T-helper 2 cell (primary cell): ENCODE results near the gene RUNX2.
A peak's percentile ranks its signal among the peaks of the same experiment; 100 is the strongest.

ENCODE experiments used
- DNase-seq, 5 experiments: peaks; one replicate each; pipeline versions ENCODE4 v3.0.0 to v3.0.0-alpha.2; 2012 to 2022

Gene RUNX2

GRCh38 chr6:45522486-45522885, 194.4 kb downstream of the RUNX2 start:
- no peak for DNase-seq

GRCh38 chr6:45527210-45527609, 199.1 kb downstream of the RUNX2 start:
- DNase-seq: no peak

- no peak for DNase-seq
These were observed 204.0 kb downstream of the RUNX2 start for GRCh38 chr6:45531999-45532595.

GRCh38 chr6:45532721-45533210, 204.6 kb downstream of the RUNX2 start:
- DNase-seq: no peak

- no peak for DNase-seq
These were observed 205.3 kb downstream of the RUNX2 start for GRCh38 chr6:45533386-45533785.

- DNase-seq: no peak
These were observed 207.8 kb downstream of the RUNX2 start for GRCh38 chr6:45535933-45536332.

- DNase-seq: no peak
These were observed 209.4 kb downstream of the RUNX2 start for GRCh38 chr6:45537539-45537938.

- no peak for DNase-seq
These were observed 210.8 kb downstream of the RUNX2 start for GRCh38 chr6:45538641-45539547.

GRCh38 chr6:45540375-45540920, 212.3 kb downstream of the RUNX2 start:
- DNase-seq: no peak

GRCh38 chr6:45541934-45542333, 213.8 kb downstream of the RUNX2 start:
- no peak for DNase-seq

- DNase-seq: peak in 1 of 5 experiments; percentile 27
These were observed 215.4 kb downstream of the RUNX2 start for GRCh38 chr6:45543298-45544235.

GRCh38 chr6:45545416-45545815, 217.3 kb downstream of the RUNX2 start:
- DNase-seq: no peak

GRCh38 chr6:45548657-45549515, 220.8 kb downstream of the RUNX2 start:
- peak in 1 of 5 experiments; percentile 24 for DNase-seq

- no peak for DNase-seq
These were observed 224.4 kb downstream of the RUNX2 start for GRCh38 chr6:45552536-45552935.

- DNase-seq: peak in 1 of 5 experiments; percentile 28
These were observed 225.7 kb downstream of the RUNX2 start for GRCh38 chr6:45553730-45554344.

- DNase-seq: no peak
These were observed 226.5 kb downstream of the RUNX2 start for GRCh38 chr6:45554591-45554990.

GRCh38 chr6:45555981-45556771, 228.0 kb downstream of the RUNX2 start:
- DNase-seq: no peak

- DNase-seq: no peak
These were observed 228.7 kb downstream of the RUNX2 start for GRCh38 chr6:45556828-45557227.

GRCh38 chr6:45557454-45557853, 229.3 kb downstream of the RUNX2 start:
- DNase-seq: no peak

- DNase-seq: peak in 1 of 5 experiments; percentile 20
These were observed 230.7 kb downstream of the RUNX2 start for GRCh38 chr6:45558858-45559257.
